Kidney (tissue), 14 donors: Measurements from ENCODE around the gene HDLBP. TPM values are rescaled to one million over a fixed set of nuclear protein-coding genes. Genes with fewer than 3 reads are reported as not detected.
A peak's percentile ranks its signal among the peaks of the same experiment; 100 is the strongest.

Experiments
- DNase-seq, 5 donors: peaks; one replicate each; pipeline ENCODE4 v3.0.0-alpha.2; 2013 to 2020
- FAIRE-seq: peaks from 2 replicates; lab custom pipeline; 2012; peaks lifted over from hg19 to GRCh38; lab: Jason Lieb, UNC
- H3K27ac ChIP-seq, 2 donors: one replicate each; pipeline ENCODE4 v1.7.0; 2013; ENCODE audit warnings: low read depth in 2 of 2, low read length in 2 of 2, inconsistent platforms in 1 of 2
- H3K27me3 ChIP-seq: one replicate; pipeline ENCODE4 v1.7.1; 2013; ENCODE audit warnings: low read length, inconsistent platforms; ENCODE audit not compliant: control insufficient read depth, insufficient read depth
- H3K36me3 ChIP-seq, 3 donors: one replicate each; pipeline versions ENCODE4 v1.7.0 to v1.7.1; 2013; ENCODE audit warnings: low read length in 3 of 3, control low read depth in 1 of 3, inconsistent platforms in 1 of 3; ENCODE audit not compliant: insufficient read depth in 3 of 3, control insufficient read depth in 2 of 3
- H3K4me1 ChIP-seq, 3 donors: one replicate each; pipeline versions ENCODE4 v1.7.0 to v1.7.1; 2013; ENCODE audit warnings: low read length in 3 of 3, inconsistent platforms in 1 of 3, low read depth in 1 of 3; ENCODE audit not compliant: control insufficient read depth in 2 of 3, insufficient read depth in 2 of 3
- H3K4me3 ChIP-seq, 3 donors: one replicate each; pipeline versions ENCODE4 v1.7.0 to v1.8.1; 2013; ENCODE audit warnings: low read length in 3 of 3, control low read depth in 1 of 3, inconsistent platforms in 1 of 3
- H3K9ac ChIP-seq, 3 donors: one replicate each; pipeline versions ENCODE4 v1.7.0 to v1.7.1; 2013; ENCODE audit warnings: low read length in 3 of 3, control low read depth in 1 of 3, inconsistent platforms in 1 of 3
- H3K9me3 ChIP-seq, 3 donors: one replicate each; pipeline versions ENCODE4 v1.7.0 to v1.7.1; 2013; ENCODE audit warnings: low read length in 3 of 3, control low read depth in 1 of 3, inconsistent platforms in 1 of 3; ENCODE audit not compliant: control insufficient read depth in 2 of 3, insufficient read depth in 1 of 3
- intact Hi-C: fragments of 100-400 bp; cut with DNase I; formaldehyde crosslinking; loops from one replicate; pipeline ENCODE4 v1.11.1; 2022
- polyA plus RNA-seq: library from polyadenylated mRNA; stranded (reverse); fragments of 350-450 nt; fragmentation: Illumina TruSeq; extraction: RNeasy Lipid Tissue Mini Kit (QIAGEN cat#74804); gene quantifications from one replicate; pipeline ENCODE4 v1.2.3, GENCODE V29; 2014; ENCODE audit warnings: low read depth, low replicate concordance; ENCODE audit not compliant: insufficient read depth
- total RNA-seq: library from RNA; stranded (reverse); fragmentation: NEBNext Ultra II Directional; extraction: Animal tissue kit (Norgen Biotek cat#: 25700); gene quantifications from one replicate; pipeline ENCODE4 v1.2.1, GENCODE V29; 2021
- TF ChIP-seq, protein P1 (sequence below): IDR thresholded peaks from 3 replicates; pipeline ENCODE4 v1.5.1; 2012; ENCODE audit warnings: mild to moderate bottlenecking, moderate library complexity, borderline replicate concordance; ENCODE audit not compliant: insufficient read depth; ENCODE audit errors: extremely low read depth
- donor health status: control.
- donor health status: control.
- donor health status: control.
- donor health status: control.
- donor health status: control.
- donor health status: DM: yes; HTN: yes; CAD: no.
- donor health status: Normal renal cell carcinoma (clear cell type).

HDLBP gene
- total and polyA plus RNA-seq, 2 donors from 2014 or later, result 256 to 356 TPM

DNA sequence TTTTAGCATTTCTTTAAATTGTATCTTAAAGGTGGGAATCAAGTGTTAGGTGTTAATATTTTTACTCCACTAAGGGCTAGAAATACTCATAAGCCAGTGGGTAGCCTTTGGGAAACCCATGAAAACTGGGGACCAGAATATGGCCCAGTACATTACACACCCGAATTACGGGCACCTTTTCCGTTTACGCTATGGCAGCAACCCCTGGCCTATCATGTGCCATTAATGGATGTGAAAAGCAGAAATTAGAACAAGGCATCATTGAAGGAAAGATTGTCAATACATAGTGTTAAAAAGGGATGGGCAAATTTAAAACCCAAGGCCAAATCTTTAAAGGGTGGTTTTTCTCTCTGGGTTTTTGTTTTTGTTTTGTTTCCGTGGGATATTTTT, 41.4 kb upstream of the HDLBP start:
- DNase-seq (no peak), FAIRE-seq (no peak)
- peaks cover 0 to 6% (median 0%) of the 10 kb centered on the region in 3 donors for H3K36me3 ChIP-seq
- peak overlapping the region; percentile 68 for H3K27ac ChIP-seq
- H3K9me3 ChIP-seq, result no peaks in the 10 kb centered on the region
- TF ChIP-seq, protein P1, sequence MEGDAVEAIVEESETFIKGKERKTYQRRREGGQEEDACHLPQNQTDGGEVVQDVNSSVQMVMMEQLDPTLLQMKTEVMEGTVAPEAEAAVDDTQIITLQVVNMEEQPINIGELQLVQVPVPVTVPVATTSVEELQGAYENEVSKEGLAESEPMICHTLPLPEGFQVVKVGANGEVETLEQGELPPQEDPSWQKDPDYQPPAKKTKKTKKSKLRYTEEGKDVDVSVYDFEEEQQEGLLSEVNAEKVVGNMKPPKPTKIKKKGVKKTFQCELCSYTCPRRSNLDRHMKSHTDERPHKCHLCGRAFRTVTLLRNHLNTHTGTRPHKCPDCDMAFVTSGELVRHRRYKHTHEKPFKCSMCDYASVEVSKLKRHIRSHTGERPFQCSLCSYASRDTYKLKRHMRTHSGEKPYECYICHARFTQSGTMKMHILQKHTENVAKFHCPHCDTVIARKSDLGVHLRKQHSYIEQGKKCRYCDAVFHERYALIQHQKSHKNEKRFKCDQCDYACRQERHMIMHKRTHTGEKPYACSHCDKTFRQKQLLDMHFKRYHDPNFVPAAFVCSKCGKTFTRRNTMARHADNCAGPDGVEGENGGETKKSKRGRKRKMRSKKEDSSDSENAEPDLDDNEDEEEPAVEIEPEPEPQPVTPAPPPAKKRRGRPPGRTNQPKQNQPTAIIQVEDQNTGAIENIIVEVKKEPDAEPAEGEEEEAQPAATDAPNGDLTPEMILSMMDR, result no peak
- H3K4me3 ChIP-seq, result peak overlapping the region; percentile 48 to 77 (median 77)
- intact Hi-C loops, result no loop called here
- peaks cover 3 to 39% (median 31%) of the 10 kb centered on the region in 3 donors for H3K4me1 ChIP-seq
- peak overlapping the region; percentile 7 to 76 (median 76) for H3K9ac ChIP-seq
- H3K27me3 ChIP-seq, result no peaks in the 10 kb centered on the region

DNA sequence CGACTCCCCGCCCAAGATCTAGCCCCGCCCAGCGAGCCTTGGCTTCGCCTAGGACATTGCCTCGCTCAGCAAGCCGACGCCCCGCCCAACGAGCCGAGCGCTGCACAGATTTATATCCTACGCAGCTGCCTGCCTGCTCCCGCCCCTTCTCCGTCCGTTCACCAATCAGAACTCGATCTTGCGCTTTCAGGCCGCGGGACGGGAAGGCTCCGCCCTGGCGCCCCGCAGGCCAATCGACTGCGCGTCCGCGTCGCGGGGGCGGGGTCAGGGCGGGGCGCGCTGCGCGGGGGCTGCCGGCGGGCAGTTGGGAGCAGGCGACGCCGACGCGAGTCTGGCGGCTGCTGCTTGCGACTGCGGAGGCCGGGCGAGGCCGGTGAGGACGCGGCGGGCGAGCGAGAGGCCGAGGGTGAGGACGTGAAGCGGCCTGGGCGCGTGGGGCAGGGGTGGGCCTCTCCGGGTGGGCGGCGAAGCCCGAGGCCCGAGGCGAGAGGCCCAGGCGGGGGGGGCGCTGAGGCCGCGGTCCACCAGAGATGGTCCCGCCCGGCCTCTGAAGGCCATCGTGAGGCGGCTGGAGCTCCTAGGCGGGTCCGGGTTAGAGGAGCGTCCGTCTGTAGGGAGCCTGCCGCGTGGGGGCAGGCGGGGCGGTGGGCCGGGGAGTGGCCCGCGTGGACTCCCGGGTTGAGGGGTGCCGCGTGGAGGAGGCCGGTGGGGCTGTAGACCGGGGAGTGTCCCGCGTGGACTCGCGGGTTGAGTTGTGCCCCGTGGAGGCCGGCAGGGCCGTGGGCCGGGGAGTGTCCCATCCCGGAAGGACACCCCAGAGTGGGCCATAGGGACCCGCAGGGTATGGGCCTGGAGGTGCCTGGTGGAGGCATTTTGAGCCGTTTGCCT, 40.8 kb upstream of the HDLBP start, which contains the start of gene FARP2:
FARP2 (plus strand) TSS at position 303 of the 888 bp plus-strand sequence. CDS start 16,823 bp downstream, outside the sequence.
- H3K27me3 ChIP-seq, result no peaks in the 10 kb centered on the region
- H3K27ac ChIP-seq, result peak within 1 kb of the TSS; percentile 78 to 81
- H3K36me3 ChIP-seq, result peaks cover 0 to 6% (median 4%) of the 10 kb centered on the region in 3 donors
- H3K9ac ChIP-seq, result peak within 1 kb of the TSS; percentile 7 to 76 (median 76)
- TF ChIP-seq, protein P1, result no peak
- DNase-seq (peak; percentile 99 to 100 (median 99)), FAIRE-seq (no peak)
- H3K4me3 ChIP-seq, result peak within 1 kb of the TSS; percentile 48 to 77 (median 77)
- intact Hi-C loops, result no loop called here
- peaks cover 3 to 43% (median 29%) of the 10 kb centered on the region in 3 donors for H3K4me1 ChIP-seq
- no peaks in the 10 kb centered on the region for H3K9me3 ChIP-seq

DNA sequence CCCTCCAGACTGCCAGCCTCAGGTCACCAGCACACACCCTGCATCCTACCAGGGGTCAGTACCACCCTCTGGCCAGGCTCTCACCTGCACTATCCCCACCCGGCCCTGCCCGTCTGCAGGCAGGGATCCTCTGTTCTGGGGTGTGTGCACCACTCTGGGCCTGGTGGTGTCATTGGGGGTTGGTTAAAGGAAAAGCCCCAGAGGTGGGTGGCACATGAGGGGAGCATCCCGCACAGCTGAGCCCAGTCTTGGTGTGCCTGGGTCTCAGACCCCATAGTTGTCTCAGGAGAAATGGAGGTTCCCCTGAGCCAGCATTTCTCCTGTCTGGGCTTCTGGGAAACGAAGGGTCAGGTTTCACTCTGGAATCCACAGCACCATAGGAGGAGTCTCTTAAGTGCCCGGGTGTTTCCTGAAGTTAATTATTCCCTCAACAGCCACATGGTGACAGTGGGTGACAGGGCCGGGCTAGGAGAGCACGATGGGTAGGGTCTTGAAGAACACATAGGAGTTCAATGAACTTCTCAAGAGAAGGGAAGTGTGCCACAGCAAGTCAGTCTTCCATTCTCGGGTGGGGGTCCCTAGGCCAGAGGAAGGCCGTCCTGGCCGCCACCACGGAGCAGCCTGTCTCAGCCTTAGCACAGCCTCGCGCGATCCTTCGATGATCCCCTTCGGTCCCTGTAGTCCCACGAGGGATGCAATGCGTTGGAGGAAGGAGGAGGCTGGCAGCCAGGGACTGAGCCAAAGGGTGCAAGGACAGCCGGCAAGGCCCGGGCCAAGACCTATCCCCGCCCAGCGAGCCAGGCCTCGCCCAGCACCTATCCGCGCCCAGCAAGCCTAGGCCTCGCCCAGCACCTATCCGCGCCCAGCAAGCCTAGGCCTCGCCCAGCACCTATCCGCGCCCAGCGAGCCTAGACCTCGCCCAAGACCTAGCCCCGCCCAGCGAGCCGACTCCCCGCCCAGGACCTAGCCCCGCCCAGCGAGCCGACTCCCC, 39.5 kb upstream of the HDLBP start:
- TF ChIP-seq, protein P1, result no peak
- no peaks in the 10 kb centered on the region for H3K27me3 ChIP-seq
- H3K4me1 ChIP-seq, result peaks cover 11 to 50% (median 36%) of the 10 kb centered on the region in 3 donors
- peak overlapping the region; percentile 78 to 81 for H3K27ac ChIP-seq
- DNase-seq (peak; percentile 69 to 96 (median 88)), FAIRE-seq (no peak)
- peak overlapping the region in 2 of 3 donors; percentile 33 for H3K4me3 ChIP-seq
- peaks cover 4 to 14% (median 12%) of the 10 kb centered on the region in 3 donors for H3K36me3 ChIP-seq
- H3K9me3 ChIP-seq, result no peaks in the 10 kb centered on the region
- peak overlapping the region in 1 of 3 donors; percentile 41 for H3K9ac ChIP-seq
- intact Hi-C loops, result no loop called here
